HG03469 (cell line): ENCODE measurements around the gene PTPN22.

Source experiments
- ATAC-seq: cut with Tn5 transposase; IDR thresholded peaks from one replicate; pipeline ENCODE4 v1.9.1; 2021; ENCODE audit warnings: mild to moderate bottlenecking, moderate library complexity, moderate number of reproducible peaks; ENCODE audit not compliant: unreplicated experiment

PTPN22 gene

GRCh38 chr1:113765306-113766230, 105.9 kb downstream of the PTPN22 start:
- no peak for ATAC-seq
